GM10248 (cell line): Measurements from ENCODE around the gene SMIM13.

Experiments used
- CTCF ChIA-PET: fragments of 300-600 bp; sonication (Branson Sonifier 250); formaldehyde crosslinking; extraction: SDS; loops from one replicate; lab custom pipeline; 2021; ENCODE audit warnings: antibody characterized with exemption; lab: Yijun Ruan, JAX
- POLR2A ChIA-PET: fragments of 350-650 bp; sonication (Branson Sonifier 250); formaldehyde crosslinking; extraction: SDS; loops from one replicate; lab custom pipeline; 2020; ENCODE audit warnings: antibody characterized with exemption; lab: Yijun Ruan, JAX
- DNase-seq: peaks from one replicate; pipeline ENCODE4 v3.0.0; 2012; ENCODE audit errors: extremely low spot score
- TF ChIP-seq, protein P1 (sequence below): IDR thresholded peaks from 2 replicates; pipeline ENCODE4 v1.5.1; 2012; ENCODE audit warnings: mild to moderate bottlenecking, low read depth; ENCODE audit errors: extremely low read depth, missing control alignments, control extremely low read depth

Gene SMIM13

DNA sequence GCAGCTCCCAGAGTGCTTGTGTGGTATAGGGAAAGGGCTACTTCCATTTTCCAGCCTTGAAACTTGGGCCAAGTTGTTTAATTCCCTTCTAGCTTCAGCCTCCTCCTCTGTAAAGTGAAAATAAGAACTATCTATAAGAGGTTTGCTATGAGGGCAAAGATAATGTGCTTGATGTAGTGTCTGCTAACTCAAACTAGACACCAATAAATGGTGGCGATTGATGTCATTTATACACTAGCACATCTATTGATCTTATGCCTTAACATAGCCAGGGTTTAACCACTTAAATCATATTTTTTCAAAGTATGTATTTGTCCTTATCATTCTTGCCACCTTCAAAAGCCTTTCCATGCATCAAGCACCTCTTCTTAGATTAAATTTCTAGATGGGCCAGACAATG is 83.6 kb downstream of the SMIM13 start:
- ChIA-PET CTCF (interaction anchor here (1.3 to 2.0 kb wide), 2 partner anchors 10 to 319 kb away, joined by 5 to 9 read pairs; no protein-coding TSS in a partner anchor), POLR2A (no interaction called here)
- TF ChIP-seq, protein P1, sequence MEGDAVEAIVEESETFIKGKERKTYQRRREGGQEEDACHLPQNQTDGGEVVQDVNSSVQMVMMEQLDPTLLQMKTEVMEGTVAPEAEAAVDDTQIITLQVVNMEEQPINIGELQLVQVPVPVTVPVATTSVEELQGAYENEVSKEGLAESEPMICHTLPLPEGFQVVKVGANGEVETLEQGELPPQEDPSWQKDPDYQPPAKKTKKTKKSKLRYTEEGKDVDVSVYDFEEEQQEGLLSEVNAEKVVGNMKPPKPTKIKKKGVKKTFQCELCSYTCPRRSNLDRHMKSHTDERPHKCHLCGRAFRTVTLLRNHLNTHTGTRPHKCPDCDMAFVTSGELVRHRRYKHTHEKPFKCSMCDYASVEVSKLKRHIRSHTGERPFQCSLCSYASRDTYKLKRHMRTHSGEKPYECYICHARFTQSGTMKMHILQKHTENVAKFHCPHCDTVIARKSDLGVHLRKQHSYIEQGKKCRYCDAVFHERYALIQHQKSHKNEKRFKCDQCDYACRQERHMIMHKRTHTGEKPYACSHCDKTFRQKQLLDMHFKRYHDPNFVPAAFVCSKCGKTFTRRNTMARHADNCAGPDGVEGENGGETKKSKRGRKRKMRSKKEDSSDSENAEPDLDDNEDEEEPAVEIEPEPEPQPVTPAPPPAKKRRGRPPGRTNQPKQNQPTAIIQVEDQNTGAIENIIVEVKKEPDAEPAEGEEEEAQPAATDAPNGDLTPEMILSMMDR: no peak
- no peak for DNase-seq

DNA sequence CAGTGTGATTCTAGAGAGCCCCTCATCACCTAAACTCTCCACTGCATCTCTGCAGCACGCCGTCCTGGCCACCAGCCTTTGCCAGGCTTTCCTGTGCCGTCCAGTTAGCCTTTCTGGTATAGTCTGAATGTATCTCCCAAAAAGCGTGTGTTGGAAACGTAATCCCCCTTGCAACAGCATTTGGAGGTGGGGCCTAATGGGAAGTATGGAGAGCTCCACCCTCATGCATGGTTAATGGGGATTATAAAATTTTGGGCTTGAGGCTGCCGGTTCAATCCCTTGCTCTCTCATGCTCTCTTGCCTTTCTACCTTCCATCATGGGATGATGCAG is 85.4 kb downstream of the SMIM13 start:
- CTCF ChIA-PET: interaction anchor here (2.3 kb wide), 1 partner anchor 12 kb away, joined by 8 read pairs; no protein-coding TSS in a partner anchor
- TF ChIP-seq, protein P1: no peak
- no peak for DNase-seq
- POLR2A ChIA-PET: no interaction called here

DNA sequence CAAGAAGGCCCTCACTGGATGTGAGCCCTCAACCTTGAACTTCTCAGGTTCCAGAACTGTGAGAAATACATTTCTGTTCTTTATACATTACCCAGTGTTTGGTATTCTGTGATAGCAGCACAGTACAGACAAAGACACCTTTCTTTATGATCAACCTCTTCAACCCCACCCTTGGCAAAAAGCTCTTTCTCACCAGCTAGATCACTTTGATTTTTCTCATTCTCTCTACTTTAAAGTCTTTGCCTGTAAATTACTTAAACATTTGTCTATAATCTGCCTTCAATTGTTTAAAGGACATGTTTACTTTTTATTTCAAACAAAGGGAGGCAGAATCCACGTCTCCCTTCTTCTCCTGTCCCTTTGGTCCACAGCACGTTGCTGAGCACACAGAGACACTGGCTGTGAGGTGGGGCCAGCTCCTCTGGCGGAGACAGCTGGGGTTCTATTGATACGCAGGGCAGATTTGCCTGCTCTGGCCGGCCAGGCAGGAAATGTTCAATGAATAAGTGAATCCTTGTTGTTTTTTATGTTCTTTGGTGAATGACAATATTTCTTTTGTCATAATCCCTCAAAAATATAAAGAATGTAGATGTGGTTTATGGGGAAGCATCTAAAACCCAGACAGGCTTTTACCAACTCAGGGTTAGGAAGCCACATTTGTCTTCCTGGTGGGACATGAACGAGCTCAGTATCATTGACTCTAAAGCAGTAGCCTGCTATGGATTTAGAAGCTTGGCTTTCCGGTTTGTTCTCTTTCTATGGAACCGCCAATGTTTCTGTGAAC is 86.0 kb downstream of the SMIM13 start:
- POLR2A ChIA-PET: no interaction called here
- CTCF ChIA-PET: interaction anchor here (0.7 to 2.3 kb wide), 2 partner anchors 12 to 16 kb away, joined by 3 to 8 read pairs; no protein-coding TSS in a partner anchor
- TF ChIP-seq, protein P1: no peak
- no peak for DNase-seq

DNA sequence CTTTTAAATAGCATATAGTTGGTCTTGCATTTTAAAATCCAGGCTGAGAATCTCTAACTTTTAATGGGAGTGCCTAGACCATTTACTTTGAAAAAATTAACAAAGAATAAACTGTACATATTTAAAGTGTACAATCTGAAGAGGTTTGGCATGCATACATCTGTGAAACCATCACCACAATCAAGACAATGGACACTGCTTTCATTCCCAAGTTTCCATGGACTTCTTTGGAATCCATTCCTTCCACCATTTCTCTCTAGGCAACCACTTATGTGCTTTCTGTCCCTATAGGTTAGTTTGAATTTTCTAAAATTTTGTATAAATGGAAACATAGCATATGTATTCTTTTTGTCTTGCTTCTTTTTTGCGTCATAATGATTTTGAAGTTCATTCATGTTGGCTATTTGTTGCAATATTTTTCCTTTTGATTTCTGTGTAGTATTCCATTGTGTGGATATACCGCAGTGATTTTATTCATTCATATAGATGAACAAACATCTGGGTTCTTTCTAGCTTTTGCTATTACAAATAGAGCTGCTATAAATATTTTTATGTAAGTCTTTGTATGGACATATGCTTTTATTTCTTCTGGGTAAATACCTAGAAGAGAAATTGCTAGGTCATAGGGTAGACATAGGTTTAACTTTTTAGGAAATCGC is 88.0 kb downstream of the SMIM13 start:
- TF ChIP-seq, protein P1: no peak
- POLR2A ChIA-PET: no interaction called here
- DNase-seq: no peak
- CTCF ChIA-PET: no interaction called here

DNA sequence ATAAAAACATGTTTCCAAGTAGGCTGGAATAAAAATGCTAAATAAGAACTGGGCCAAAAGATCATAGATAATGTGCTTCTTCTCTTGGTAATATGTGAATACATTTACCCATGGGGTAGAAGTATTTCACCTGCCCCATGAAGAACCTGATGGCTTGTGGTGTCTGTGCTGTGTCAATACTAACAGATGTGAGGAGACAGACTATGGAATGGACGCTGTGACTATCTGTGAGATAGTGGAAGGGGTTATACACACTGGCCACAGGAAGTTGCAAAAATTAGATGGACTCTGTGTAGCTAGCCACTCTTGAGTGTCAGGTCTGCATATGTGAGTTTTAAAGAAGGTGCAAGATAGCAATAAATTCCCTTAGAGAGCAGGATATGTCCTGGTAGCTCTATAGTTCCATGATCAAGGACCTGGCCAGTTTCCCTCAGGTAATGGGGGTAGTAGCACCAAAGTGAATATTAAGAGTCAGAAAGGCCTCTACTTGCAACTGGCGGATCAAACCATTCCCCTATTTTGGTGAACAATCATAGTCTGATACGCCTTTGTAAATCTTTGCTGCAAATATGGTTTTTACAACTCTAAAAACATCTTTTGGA is 90.2 kb downstream of the SMIM13 start:
- ChIA-PET CTCF (interaction anchor here (1.3 to 2.0 kb wide), 2 partner anchors 9 to 313 kb away, joined by 5 read pairs; no protein-coding TSS in a partner anchor), POLR2A (no interaction called here)
- no peak for DNase-seq
- TF ChIP-seq, protein P1: no peak

DNA sequence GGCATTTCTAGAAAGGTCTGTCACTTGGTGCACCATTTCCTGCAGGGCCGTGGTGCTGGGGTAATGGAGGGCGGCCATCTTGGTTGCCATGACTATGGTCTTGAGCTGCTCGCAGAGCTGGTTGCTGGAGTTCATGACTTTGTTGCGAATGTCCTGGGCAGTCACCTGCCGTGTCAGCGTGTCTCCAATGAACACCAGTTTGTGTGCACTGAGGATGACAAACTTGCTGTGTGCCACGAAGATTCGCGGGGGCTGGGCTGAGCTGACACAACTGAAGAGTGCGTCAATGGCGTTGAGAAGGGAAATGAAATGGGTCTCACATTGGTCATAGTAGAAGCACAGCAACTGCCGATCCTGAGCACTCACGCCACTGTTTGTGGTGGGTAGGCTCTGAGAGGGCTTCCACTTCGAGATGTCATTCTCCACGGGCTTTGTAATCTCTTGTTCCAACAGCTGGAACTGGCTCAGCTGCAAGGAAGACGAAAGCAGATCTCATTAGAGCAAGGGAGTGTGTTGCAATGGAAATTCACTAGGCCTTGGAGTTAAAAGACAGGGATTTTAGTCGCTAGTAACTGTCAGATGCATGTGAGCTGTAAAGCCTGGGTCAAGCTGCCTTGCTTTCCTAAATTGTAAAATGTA is 91.7 kb downstream of the SMIM13 start:
- DNase-seq: no peak
- ChIA-PET POLR2A (no interaction called here), CTCF (interaction anchor here (0.9 to 2.4 kb wide), 6 partner anchors 10 to 311 kb away, joined by 3 to 14 read pairs (median 5); no protein-coding TSS in a partner anchor)
- TF ChIP-seq, protein P1: no peak
